ENCODE measurements around the gene RFLNA. TPM values are rescaled to one million over a fixed set of nuclear protein-coding genes. Genes with fewer than 3 reads are reported as not detected.

Gene RFLNA
- total RNA-seq, 2 experiments from 2014 or later = not detected

GRCh38 chr12:124337622-124338021, 42.7 kb downstream of the RFLNA start:
- POLR2A ChIA-PET = no interaction called here
- intact Hi-C loops (cut with micrococcal nuclease; ENCODE audit: unreplicated experiment) = no loop called here
- Histone ChIP-seq H4K20me1 (ENCODE audit: insufficient read depth, low read length) (no peaks in the 10 kb centered on the region), H3K79me2 (ENCODE audit: insufficient read depth, low read depth, low read length) (no peaks in the 10 kb centered on the region), H3K4me1 (ENCODE audit: insufficient read depth, low read length, poor library complexity, severe bottlenecking) (no peaks in the 10 kb centered on the region), H2AFZ (ENCODE audit: low read length) (no peak overlapping the region), H3K4me3 (ENCODE audit: low read depth, low read length, poor library complexity, severe bottlenecking) (no peak overlapping the region), H3K36me3 (ENCODE audit: insufficient read depth, low read length) (peaks cover 33% of the 10 kb centered on the region), H3K9me2 (ENCODE audit: insufficient read depth, low read length) (no peaks in the 10 kb centered on the region), H3K4me2 (ENCODE audit: low read length) (no peak overlapping the region), H3K27ac (ENCODE audit: low read depth, low read length, poor library complexity, severe bottlenecking) (no peak overlapping the region), H3K9me3 (ENCODE audit: low read length) (no peaks in the 10 kb centered on the region)
- no TSS peak for BruUV-seq (replicated peaks)
- CTCF ChIA-PET (ENCODE audit: unreplicated experiment) = no interaction called here
- no peak for DNase-seq (ENCODE audit: low spot score)
- TF ChIP-seq EZH2phosphoT487 (IDR thresholded peaks at IDR 0.05; ENCODE audit: borderline replicate concordance, low read depth, low read length) = no peak
- no peak for TF ChIP-seq CTCF (conservative IDR thresholded peaks at IDR 0.05; ENCODE audit: low read length)

- TF ChIP-seq CTCF (conservative IDR thresholded peaks at IDR 0.05; ENCODE audit: low read length) (no peak), EZH2phosphoT487 (IDR thresholded peaks at IDR 0.05; ENCODE audit: borderline replicate concordance, low read depth, low read length) (no peak)
- Histone ChIP-seq H3K4me1 (ENCODE audit: insufficient read depth, low read length, poor library complexity, severe bottlenecking) (no peaks in the 10 kb centered on the region), H3K9me2 (ENCODE audit: insufficient read depth, low read length) (no peaks in the 10 kb centered on the region), H3K27ac (ENCODE audit: low read depth, low read length, poor library complexity, severe bottlenecking) (no peak overlapping the region), H3K36me3 (ENCODE audit: insufficient read depth, low read length) (peaks cover 37% of the 10 kb centered on the region), H4K20me1 (ENCODE audit: insufficient read depth, low read length) (no peaks in the 10 kb centered on the region), H3K79me2 (ENCODE audit: insufficient read depth, low read depth, low read length) (no peaks in the 10 kb centered on the region), H3K4me3 (ENCODE audit: low read depth, low read length, poor library complexity, severe bottlenecking) (no peak overlapping the region), H3K4me2 (ENCODE audit: low read length) (no peak overlapping the region), H2AFZ (ENCODE audit: low read length) (no peak overlapping the region), H3K9me3 (ENCODE audit: low read length) (no peaks in the 10 kb centered on the region)
- intact Hi-C loops (cut with micrococcal nuclease; ENCODE audit: unreplicated experiment) = no loop called here
- ChIA-PET CTCF (ENCODE audit: unreplicated experiment) (interaction anchor here (0.5 kb wide), 1 partner anchor 431 kb away, joined by 3 read pairs; no protein-coding TSS in a partner anchor), POLR2A (no interaction called here)
- DNase-seq (ENCODE audit: low spot score) = no peak
- no TSS peak for BruUV-seq (replicated peaks)
These were observed 43.6 kb downstream of the RFLNA start for GRCh38 chr12:124338448-124338847.

GRCh38 chr12:124338876-124339603, 44.1 kb downstream of the RFLNA start:
- Histone ChIP-seq H3K9me2 (ENCODE audit: insufficient read depth, low read length) (no peaks in the 10 kb centered on the region), H3K36me3 (ENCODE audit: insufficient read depth, low read length) (peaks cover 38% of the 10 kb centered on the region), H3K27ac (ENCODE audit: low read depth, low read length, poor library complexity, severe bottlenecking) (no peak overlapping the region), H3K4me1 (ENCODE audit: insufficient read depth, low read length, poor library complexity, severe bottlenecking) (no peaks in the 10 kb centered on the region), H3K79me2 (ENCODE audit: insufficient read depth, low read depth, low read length) (no peaks in the 10 kb centered on the region), H3K4me3 (ENCODE audit: low read depth, low read length, poor library complexity, severe bottlenecking) (no peak overlapping the region), H3K9me3 (ENCODE audit: low read length) (no peaks in the 10 kb centered on the region), H3K4me2 (ENCODE audit: low read length) (no peak overlapping the region), H2AFZ (ENCODE audit: low read length) (no peak overlapping the region), H4K20me1 (ENCODE audit: insufficient read depth, low read length) (no peaks in the 10 kb centered on the region)
- intact Hi-C loops (cut with micrococcal nuclease; ENCODE audit: unreplicated experiment) = no loop called here
- POLR2A ChIA-PET = interaction anchor here (0.6 kb wide), 1 partner anchor 10 kb away, joined by 3 read pairs; no protein-coding TSS in a partner anchor
- no peak for DNase-seq (ENCODE audit: low spot score)
- CTCF ChIA-PET (ENCODE audit: unreplicated experiment) = interaction anchor here (0.5 kb wide), 1 partner anchor 431 kb away, joined by 3 read pairs; no protein-coding TSS in a partner anchor
- TF ChIP-seq CTCF (conservative IDR thresholded peaks at IDR 0.05; ENCODE audit: low read length) (no peak), EZH2phosphoT487 (IDR thresholded peaks at IDR 0.05; ENCODE audit: borderline replicate concordance, low read depth, low read length) (no peak)
- no TSS peak for BruUV-seq (replicated peaks)
